ENCODE data around the gene DDX1.

DNA sequence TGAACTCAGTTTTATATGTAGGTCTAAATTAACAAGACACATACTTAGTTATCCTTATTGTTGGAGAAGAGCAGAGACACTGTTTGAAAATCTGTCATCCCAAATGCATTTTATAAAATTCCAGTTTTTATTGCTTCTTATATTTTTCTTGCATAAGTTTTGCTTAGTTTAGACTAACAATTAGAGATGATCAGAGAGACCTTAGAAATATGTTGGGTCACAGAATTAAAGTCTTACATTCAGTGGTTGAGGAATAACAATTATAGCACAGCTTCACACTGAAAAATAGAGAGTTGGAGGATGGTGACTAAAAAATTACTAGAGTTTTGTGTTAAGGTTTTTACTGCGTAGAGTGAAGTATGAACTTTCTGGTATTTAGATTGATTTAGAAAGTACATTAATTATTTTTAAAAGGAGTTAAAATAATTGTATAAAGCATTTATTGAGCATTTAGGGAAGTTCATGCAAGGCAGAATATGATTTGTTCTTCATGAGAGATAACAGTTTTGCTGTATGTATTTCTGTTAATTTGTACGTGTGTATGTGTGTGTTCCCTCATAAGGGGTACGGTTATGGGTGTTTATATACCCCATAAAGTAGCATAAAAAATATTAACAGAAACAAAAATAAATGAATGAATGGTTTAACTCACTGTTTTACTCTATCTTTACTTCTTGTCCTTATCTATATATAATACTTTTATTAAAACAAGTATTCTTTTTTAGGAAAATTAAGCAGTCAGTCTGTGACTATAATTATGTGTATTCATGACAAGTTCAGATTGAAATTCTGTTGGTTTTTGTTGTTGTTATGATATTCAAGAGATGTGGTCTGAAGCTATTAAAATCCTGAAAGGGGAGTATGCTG lies 31.2 kb downstream of the DDX1 start:
- TF ChIP-seq EZH2 (IDR thresholded peaks at IDR 0.05; ENCODE audit: borderline replicate concordance, control insufficient read depth, low read depth, low read length) (no peak), EP300 (IDR thresholded peaks at IDR 0.05; ENCODE audit: borderline replicate concordance in 1 of 2, control insufficient read depth in 1 of 2, low read depth in 2 of 2, low read length in 2 of 2) (no peak), POLR2AphosphoS5 (IDR thresholded peaks at IDR 0.05; ENCODE audit: low read length) (no peak)
- TF ChIP-seq, protein P1, sequence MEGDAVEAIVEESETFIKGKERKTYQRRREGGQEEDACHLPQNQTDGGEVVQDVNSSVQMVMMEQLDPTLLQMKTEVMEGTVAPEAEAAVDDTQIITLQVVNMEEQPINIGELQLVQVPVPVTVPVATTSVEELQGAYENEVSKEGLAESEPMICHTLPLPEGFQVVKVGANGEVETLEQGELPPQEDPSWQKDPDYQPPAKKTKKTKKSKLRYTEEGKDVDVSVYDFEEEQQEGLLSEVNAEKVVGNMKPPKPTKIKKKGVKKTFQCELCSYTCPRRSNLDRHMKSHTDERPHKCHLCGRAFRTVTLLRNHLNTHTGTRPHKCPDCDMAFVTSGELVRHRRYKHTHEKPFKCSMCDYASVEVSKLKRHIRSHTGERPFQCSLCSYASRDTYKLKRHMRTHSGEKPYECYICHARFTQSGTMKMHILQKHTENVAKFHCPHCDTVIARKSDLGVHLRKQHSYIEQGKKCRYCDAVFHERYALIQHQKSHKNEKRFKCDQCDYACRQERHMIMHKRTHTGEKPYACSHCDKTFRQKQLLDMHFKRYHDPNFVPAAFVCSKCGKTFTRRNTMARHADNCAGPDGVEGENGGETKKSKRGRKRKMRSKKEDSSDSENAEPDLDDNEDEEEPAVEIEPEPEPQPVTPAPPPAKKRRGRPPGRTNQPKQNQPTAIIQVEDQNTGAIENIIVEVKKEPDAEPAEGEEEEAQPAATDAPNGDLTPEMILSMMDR (IDR thresholded peaks at IDR 0.05 in 2 of 3, conservative IDR thresholded peaks at IDR 0.05 in 1 of 3; ENCODE audit: control insufficient read depth in 2 of 3, extremely low read depth in 1 of 3, insufficient read depth in 1 of 3, low read depth in 3 of 3, low read length in 3 of 3), result no peak
- TF ChIP-seq, protein P2, sequence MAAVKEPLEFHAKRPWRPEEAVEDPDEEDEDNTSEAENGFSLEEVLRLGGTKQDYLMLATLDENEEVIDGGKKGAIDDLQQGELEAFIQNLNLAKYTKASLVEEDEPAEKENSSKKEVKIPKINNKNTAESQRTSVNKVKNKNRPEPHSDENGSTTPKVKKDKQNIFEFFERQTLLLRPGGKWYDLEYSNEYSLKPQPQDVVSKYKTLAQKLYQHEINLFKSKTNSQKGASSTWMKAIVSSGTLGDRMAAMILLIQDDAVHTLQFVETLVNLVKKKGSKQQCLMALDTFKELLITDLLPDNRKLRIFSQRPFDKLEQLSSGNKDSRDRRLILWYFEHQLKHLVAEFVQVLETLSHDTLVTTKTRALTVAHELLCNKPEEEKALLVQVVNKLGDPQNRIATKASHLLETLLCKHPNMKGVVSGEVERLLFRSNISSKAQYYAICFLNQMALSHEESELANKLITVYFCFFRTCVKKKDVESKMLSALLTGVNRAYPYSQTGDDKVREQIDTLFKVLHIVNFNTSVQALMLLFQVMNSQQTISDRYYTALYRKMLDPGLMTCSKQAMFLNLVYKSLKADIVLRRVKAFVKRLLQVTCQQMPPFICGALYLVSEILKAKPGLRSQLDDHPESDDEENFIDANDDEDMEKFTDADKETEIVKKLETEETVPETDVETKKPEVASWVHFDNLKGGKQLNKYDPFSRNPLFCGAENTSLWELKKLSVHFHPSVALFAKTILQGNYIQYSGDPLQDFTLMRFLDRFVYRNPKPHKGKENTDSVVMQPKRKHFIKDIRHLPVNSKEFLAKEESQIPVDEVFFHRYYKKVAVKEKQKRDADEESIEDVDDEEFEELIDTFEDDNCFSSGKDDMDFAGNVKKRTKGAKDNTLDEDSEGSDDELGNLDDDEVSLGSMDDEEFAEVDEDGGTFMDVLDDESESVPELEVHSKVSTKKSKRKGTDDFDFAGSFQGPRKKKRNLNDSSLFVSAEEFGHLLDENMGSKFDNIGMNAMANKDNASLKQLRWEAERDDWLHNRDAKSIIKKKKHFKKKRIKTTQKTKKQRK (IDR thresholded peaks at IDR 0.05; ENCODE audit: low read depth, low read length), result no peak
